ENCODE measurements around the gene FBXW7.

The FBXW7 gene

GRCh38 chr4:152480901-152481300 is 55.0 kb downstream of the FBXW7 start:
- DNase-seq (ENCODE audit: low read depth), result no peak
- TF ChIP-seq CTCF (IDR thresholded peaks at IDR 0.05; ENCODE audit: low read length, missing control alignments), result no peak
- no peak overlapping the region for H3K4me3 ChIP-seq (replicated peaks; ENCODE audit: low read depth, low read length)

GRCh38 chr4:152480326-152480725 is 55.6 kb downstream of the FBXW7 start:
- no peak overlapping the region for H3K4me3 ChIP-seq (replicated peaks; ENCODE audit: low read depth, low read length)
- TF ChIP-seq CTCF (IDR thresholded peaks at IDR 0.05; ENCODE audit: low read length, missing control alignments), result no peak
- no peak for DNase-seq (ENCODE audit: low read depth)

GRCh38 chr4:152479428-152480026 is 56.4 kb downstream of the FBXW7 start:
- H3K4me3 ChIP-seq (replicated peaks; ENCODE audit: low read depth, low read length), result no peak overlapping the region
- no peak for TF ChIP-seq CTCF (IDR thresholded peaks at IDR 0.05; ENCODE audit: low read length, missing control alignments)
- peak; percentile 93 for DNase-seq (ENCODE audit: low read depth)

GRCh38 chr4:152478461-152479237 is 57.2 kb downstream of the FBXW7 start:
- no peak overlapping the region for H3K4me3 ChIP-seq (replicated peaks; ENCODE audit: low read depth, low read length)
- no peak for TF ChIP-seq CTCF (IDR thresholded peaks at IDR 0.05; ENCODE audit: low read length, missing control alignments)
- peak; percentile 64 for DNase-seq (ENCODE audit: low read depth)

- TF ChIP-seq CTCF (IDR thresholded peaks at IDR 0.05; ENCODE audit: low read length, missing control alignments), result no peak
- no peak overlapping the region for H3K4me3 ChIP-seq (replicated peaks; ENCODE audit: low read depth, low read length)
- no peak for DNase-seq (ENCODE audit: low read depth)
These were observed 59.1 kb downstream of the FBXW7 start for GRCh38 chr4:152476796-152477195.

GRCh38 chr4:152471251-152471792 is 64.6 kb downstream of the FBXW7 start:
- TF ChIP-seq CTCF (IDR thresholded peaks at IDR 0.05; ENCODE audit: low read length, missing control alignments), result no peak
- DNase-seq (ENCODE audit: low read depth), result no peak
- H3K4me3 ChIP-seq (replicated peaks; ENCODE audit: low read depth, low read length), result no peak overlapping the region

Measured in fibroblast of pulmonary artery (primary cell).